Nephron (organoid): ENCODE results near the gene PAK5.

ENCODE experiments used
- H3K27ac Mint-ChIP-seq, 3 experiments: 2 replicates each; pipeline ENCODE4 v1.8.0; 2020; ENCODE audit warnings: mixed read lengths in 3 of 3, mild to moderate bottlenecking in 2 of 3, moderate library complexity in 1 of 3
- H3K27me3 Mint-ChIP-seq: 2 replicates; pipeline ENCODE4 v1.8.0; 2021; ENCODE audit warnings: low read depth, mild to moderate bottlenecking, moderate library complexity, mixed read lengths
- H3K36me3 Mint-ChIP-seq: 2 replicates; pipeline ENCODE4 v1.8.0; 2020; ENCODE audit warnings: low read depth, mixed read lengths
- H3K4me1 Mint-ChIP-seq: 2 replicates; pipeline ENCODE4 v1.8.0; 2020; ENCODE audit warnings: mixed read lengths
- H3K4me3 Mint-ChIP-seq, 3 experiments: 2 replicates each; pipeline ENCODE4 v1.8.0; 2020; ENCODE audit warnings: mild to moderate bottlenecking in 3 of 3, mixed read lengths in 3 of 3, moderate library complexity in 2 of 3
- H3K9me3 Mint-ChIP-seq: 2 replicates; pipeline ENCODE4 v1.8.0; 2020; ENCODE audit warnings: mixed read lengths
- TF ChIP-seq, protein P1 (sequence below), 3 experiments: fragments of 200-600 bp; sonication (generic); IDR thresholded peaks; one replicate each; pipeline ENCODE4 v1.5.0; 2021; ENCODE audit warnings: antibody characterized with exemption in 3 of 3; ENCODE audit not compliant: unreplicated experiment in 3 of 3

PAK5 gene

GRCh38 chr20:9637889-9638288 lies 201.0 kb downstream of the PAK5 start:
- Mint-ChIP-seq H3K4me1 (no peaks in the 10 kb centered on the region), H3K27me3 (no peaks in the 10 kb centered on the region), H3K27ac (no peak overlapping the region), H3K36me3 (peaks cover 3% of the 10 kb centered on the region), H3K4me3 (no peak overlapping the region), H3K9me3 (peaks cover 4% of the 10 kb centered on the region)
- TF ChIP-seq, protein P1, sequence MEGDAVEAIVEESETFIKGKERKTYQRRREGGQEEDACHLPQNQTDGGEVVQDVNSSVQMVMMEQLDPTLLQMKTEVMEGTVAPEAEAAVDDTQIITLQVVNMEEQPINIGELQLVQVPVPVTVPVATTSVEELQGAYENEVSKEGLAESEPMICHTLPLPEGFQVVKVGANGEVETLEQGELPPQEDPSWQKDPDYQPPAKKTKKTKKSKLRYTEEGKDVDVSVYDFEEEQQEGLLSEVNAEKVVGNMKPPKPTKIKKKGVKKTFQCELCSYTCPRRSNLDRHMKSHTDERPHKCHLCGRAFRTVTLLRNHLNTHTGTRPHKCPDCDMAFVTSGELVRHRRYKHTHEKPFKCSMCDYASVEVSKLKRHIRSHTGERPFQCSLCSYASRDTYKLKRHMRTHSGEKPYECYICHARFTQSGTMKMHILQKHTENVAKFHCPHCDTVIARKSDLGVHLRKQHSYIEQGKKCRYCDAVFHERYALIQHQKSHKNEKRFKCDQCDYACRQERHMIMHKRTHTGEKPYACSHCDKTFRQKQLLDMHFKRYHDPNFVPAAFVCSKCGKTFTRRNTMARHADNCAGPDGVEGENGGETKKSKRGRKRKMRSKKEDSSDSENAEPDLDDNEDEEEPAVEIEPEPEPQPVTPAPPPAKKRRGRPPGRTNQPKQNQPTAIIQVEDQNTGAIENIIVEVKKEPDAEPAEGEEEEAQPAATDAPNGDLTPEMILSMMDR (IDR thresholded peaks at IDR 0.05; ENCODE audit: unreplicated experiment in 3 of 3) = no peak

- Mint-ChIP-seq H3K27ac (no peak overlapping the region), H3K4me3 (no peak overlapping the region), H3K9me3 (peaks cover 4% of the 10 kb centered on the region), H3K27me3 (no peaks in the 10 kb centered on the region), H3K4me1 (no peaks in the 10 kb centered on the region), H3K36me3 (peaks cover 3% of the 10 kb centered on the region)
- TF ChIP-seq, protein P1 (IDR thresholded peaks at IDR 0.05; ENCODE audit: unreplicated experiment in 3 of 3) = no peak
Observed at GRCh38 chr20:9635750-9636149, 203.1 kb downstream of the PAK5 start.

GRCh38 chr20:9634327-9634726 lies 204.5 kb downstream of the PAK5 start:
- Mint-ChIP-seq H3K27ac (no peak overlapping the region), H3K4me1 (no peaks in the 10 kb centered on the region), H3K27me3 (no peaks in the 10 kb centered on the region), H3K9me3 (no peaks in the 10 kb centered on the region), H3K4me3 (no peak overlapping the region), H3K36me3 (no peaks in the 10 kb centered on the region)
- TF ChIP-seq, protein P1 (IDR thresholded peaks at IDR 0.05; ENCODE audit: unreplicated experiment in 3 of 3) = no peak

- Mint-ChIP-seq H3K9me3 (no peaks in the 10 kb centered on the region), H3K27ac (no peak overlapping the region), H3K27me3 (no peaks in the 10 kb centered on the region), H3K36me3 (no peaks in the 10 kb centered on the region), H3K4me3 (no peak overlapping the region), H3K4me1 (no peaks in the 10 kb centered on the region)
- TF ChIP-seq, protein P1 (IDR thresholded peaks at IDR 0.05; ENCODE audit: unreplicated experiment in 3 of 3) = no peak
Observed at GRCh38 chr20:9632991-9633390, 205.9 kb downstream of the PAK5 start.

- TF ChIP-seq, protein P1 (IDR thresholded peaks at IDR 0.05; ENCODE audit: unreplicated experiment in 3 of 3) = no peak
- Mint-ChIP-seq H3K27me3 (no peaks in the 10 kb centered on the region), H3K36me3 (no peaks in the 10 kb centered on the region)
Observed at GRCh38 chr20:9632265-9632664, 206.6 kb downstream of the PAK5 start.

DNA sequence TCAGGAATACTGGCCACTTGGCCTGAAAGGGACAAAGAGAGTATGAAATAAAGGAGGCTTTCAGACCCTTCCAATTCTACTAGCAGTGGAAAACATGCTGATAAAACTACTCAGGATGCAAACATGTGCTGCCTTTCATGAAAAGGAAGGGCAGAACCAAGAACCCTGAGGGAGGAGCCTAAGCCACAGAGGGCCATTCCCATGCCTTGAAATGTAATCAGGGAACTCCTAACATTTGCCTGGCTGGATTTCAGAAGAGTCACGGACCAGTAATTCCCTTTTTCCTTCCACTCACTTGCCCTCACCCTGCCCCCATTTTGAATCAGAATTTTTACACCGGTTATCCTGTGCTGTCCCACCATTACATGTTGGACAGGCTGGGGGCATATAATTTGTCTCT lies 208.3 kb downstream of the PAK5 start:
- Mint-ChIP-seq H3K27ac (no peak overlapping the region), H3K27me3 (no peaks in the 10 kb centered on the region), H3K4me3 (no peak overlapping the region), H3K9me3 (no peaks in the 10 kb centered on the region), H3K36me3 (no peaks in the 10 kb centered on the region), H3K4me1 (no peaks in the 10 kb centered on the region)
- TF ChIP-seq, protein P1 (IDR thresholded peaks at IDR 0.05; ENCODE audit: unreplicated experiment in 3 of 3) = no peak

More at GRCh38 chr20:9632265-9632664, 206.6 kb downstream of the PAK5 start:
- no peak overlapping the region for H3K27ac Mint-ChIP-seq
- H3K4me3 Mint-ChIP-seq = no peak overlapping the region
- no peaks in the 10 kb centered on the region for H3K4me1 Mint-ChIP-seq
- no peaks in the 10 kb centered on the region for H3K9me3 Mint-ChIP-seq
